ENCODE measurements around the gene SFXN5. TPM values are rescaled to one million over a fixed set of nuclear protein-coding genes. Genes with fewer than 3 reads are reported as not detected.

SFXN5 gene
- total RNA-seq, 1 donor from 2014 or later = 9.3 TPM

- H3K4me3 ChIP-seq = no peak overlapping the region
- H3K27ac ChIP-seq = no peak overlapping the region
- DNase-seq (ENCODE audit: low spot score in 2 of 2) = no peak
- no peaks in the 10 kb centered on the region for H3K9me3 ChIP-seq
- peaks cover 0 to 9% of the 10 kb centered on the region in 2 donors for H3K4me1 ChIP-seq
- no peaks in the 10 kb centered on the region for H3K36me3 ChIP-seq
- no peak for TF ChIP-seq CTCF (IDR thresholded peaks at IDR 0.05)
- peaks cover 14% of the 10 kb centered on the region for H3K27me3 ChIP-seq
- intact Hi-C loops (cut with DNase I) = no loop called here
Measured at GRCh38 chr2:72929010-72929409, 142.5 kb downstream of the SFXN5 start.

- peaks cover 17% of the 10 kb centered on the region for H3K27me3 ChIP-seq
Measured at GRCh38 chr2:72927619-72928550, 143.6 kb downstream of the SFXN5 start.

GRCh38 chr2:72926811-72927465 lies 144.6 kb downstream of the SFXN5 start:
- intact Hi-C loops (cut with DNase I) = no loop called here
- H3K36me3 ChIP-seq = no peaks in the 10 kb centered on the region
- H3K27me3 ChIP-seq = peaks cover 17% of the 10 kb centered on the region
- no peak for DNase-seq (ENCODE audit: low spot score in 2 of 2)
- no peak overlapping the region for H3K4me3 ChIP-seq
- no peaks in the 10 kb centered on the region for H3K9me3 ChIP-seq
- H3K27ac ChIP-seq = no peak overlapping the region
- H3K4me1 ChIP-seq = peaks cover 0 to 12% of the 10 kb centered on the region in 2 donors
- no peak for TF ChIP-seq CTCF (IDR thresholded peaks at IDR 0.05)

More at GRCh38 chr2:72927619-72928550, 143.6 kb downstream of the SFXN5 start:
- H3K36me3 ChIP-seq = no peaks in the 10 kb centered on the region
- H3K9me3 ChIP-seq = no peaks in the 10 kb centered on the region
- H3K27ac ChIP-seq = no peak overlapping the region
- no peak overlapping the region for H3K4me3 ChIP-seq
- intact Hi-C loops (cut with DNase I) = no loop called here
- no peak for TF ChIP-seq CTCF (IDR thresholded peaks at IDR 0.05)
- DNase-seq (ENCODE audit: low spot score in 2 of 2) = peak in 1 of 2 donors; percentile 22
- H3K4me1 ChIP-seq = peaks cover 0 to 12% of the 10 kb centered on the region in 2 donors

GRCh38 chr2:72926368-72926767 lies 145.1 kb downstream of the SFXN5 start:
- H3K4me1 ChIP-seq = peaks cover 0 to 12% of the 10 kb centered on the region in 2 donors
- H3K27ac ChIP-seq = no peak overlapping the region
- no peak overlapping the region for H3K4me3 ChIP-seq
- TF ChIP-seq CTCF (IDR thresholded peaks at IDR 0.05) = no peak
- intact Hi-C loops (cut with DNase I) = no loop called here
- H3K27me3 ChIP-seq = peaks cover 17% of the 10 kb centered on the region
- no peaks in the 10 kb centered on the region for H3K9me3 ChIP-seq
- no peaks in the 10 kb centered on the region for H3K36me3 ChIP-seq
- no peak for DNase-seq (ENCODE audit: low spot score in 2 of 2)

GRCh38 chr2:72925328-72925943 lies 146.1 kb downstream of the SFXN5 start:
- Histone ChIP-seq H3K27ac (no peak overlapping the region), H3K4me1 (peaks cover under 1 to 12% of the 10 kb centered on the region in 2 donors), H3K36me3 (no peaks in the 10 kb centered on the region), H3K27me3 (peaks cover 21% of the 10 kb centered on the region), H3K4me3 (no peak overlapping the region), H3K9me3 (no peaks in the 10 kb centered on the region)
- TF ChIP-seq CTCF (IDR thresholded peaks at IDR 0.05) = no peak
- no peak for DNase-seq (ENCODE audit: low spot score in 2 of 2)
- intact Hi-C loops (cut with DNase I) = no loop called here
